ENCODE results near the gene TMEM120A.

TMEM120A gene

DNA sequence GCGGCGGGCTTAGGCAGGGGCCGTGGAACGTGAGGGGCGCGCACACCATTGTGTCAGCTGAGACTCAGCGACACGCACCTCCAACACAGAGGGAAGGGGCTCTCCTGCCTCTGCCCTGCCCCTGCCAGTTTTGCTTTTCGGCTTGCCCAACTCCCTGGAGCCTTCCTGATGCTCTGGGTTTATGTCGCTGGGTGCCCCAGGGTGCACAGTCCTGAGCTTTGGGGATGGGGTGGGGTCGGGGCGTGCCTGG, 13.3 kb downstream of the TMEM120A start:
- DNase-seq (ENCODE audit: low read depth, low spot score) = no peak

DNA sequence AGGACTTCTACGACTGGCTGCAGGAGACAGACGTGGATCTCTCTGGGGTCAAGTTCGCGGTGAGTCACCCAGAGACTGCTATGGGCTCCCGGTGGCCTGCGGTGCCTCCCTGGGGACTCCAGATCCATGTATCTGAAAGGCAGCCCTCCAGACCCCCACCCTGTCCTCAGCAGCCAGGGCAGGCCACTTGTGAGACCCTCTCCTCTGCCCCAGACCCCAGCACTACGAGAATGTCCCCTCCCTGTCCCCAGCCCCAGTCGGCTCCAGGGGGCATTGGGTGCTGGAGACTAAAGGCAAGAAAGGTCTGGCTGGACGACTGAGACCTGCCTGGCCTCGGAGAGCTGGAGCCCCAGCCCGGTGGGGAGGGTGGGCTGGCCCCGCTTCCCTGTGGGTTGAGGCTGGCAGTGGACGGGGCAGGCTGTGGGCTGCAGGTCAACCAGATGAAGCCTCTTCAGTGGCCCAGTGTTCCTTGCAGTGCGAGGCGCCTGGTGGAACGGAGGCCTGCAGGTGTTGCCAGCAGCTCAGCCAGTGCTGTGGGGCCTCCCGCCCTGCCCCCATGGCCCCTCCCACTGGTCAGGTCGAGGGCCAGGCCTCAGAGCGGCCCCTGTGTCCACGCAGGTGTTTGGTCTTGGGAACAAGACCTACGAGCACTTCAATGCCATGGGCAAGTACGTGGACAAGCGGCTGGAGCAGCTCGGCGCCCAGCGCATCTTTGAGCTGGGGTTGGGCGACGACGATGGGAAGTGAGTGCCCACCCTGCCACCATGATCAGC, 13.8 kb downstream of the TMEM120A start:
- DNase-seq (ENCODE audit: low read depth, low spot score) = no peak

DNA sequence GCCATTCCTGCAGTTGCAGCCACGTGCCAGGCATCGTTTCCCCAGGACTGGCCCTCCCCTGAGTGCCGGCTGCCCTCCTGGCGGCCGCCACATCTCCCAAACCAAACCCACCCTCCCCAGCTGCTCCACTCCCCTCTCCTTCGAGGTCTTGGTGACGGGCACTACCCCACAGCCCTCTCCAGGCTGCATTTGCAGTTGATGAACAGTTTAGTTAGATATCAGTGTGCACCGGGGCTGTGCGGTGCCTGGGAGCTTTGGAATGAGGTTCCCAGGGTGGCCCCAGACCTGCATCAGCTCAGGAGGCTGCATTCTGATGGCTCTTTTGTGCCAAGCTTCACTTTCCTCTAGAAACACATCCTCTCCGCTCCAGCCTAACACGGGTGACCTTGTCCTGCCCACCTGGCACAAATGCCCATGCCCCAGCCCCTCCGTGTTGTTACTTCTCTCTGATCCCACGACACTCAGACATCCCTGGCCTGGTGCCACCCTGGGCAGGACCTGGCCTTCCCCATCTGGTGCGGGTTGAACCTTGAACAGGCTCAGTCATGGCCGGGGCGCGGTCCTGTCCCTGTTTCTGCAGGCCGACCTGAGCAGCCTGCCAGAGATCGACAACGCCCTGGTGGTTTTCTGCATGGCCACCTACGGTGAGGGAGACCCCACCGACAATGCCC, 14.5 kb downstream of the TMEM120A start:
- DNase-seq (ENCODE audit: low read depth, low spot score) = no peak

DNA sequence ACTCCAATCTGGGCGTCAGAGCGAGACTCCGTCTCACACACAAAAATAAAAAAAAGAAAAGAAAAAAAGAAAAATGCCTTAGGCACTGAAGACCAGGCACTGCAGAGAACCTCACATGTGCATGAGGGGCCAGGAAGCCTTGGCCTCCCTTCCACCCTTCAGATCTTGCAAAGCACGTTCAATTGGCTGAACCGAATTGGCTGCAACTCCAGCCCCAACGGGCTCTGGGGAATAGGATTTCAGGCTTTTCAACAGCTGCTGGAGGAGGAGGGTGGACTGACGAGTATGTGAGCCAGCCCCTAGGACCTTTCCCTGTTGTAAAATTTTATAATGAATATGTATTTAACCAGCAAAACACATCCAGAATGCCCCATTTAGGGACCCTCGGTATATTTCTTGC, 16.7 kb downstream of the TMEM120A start:
- DNase-seq (ENCODE audit: low read depth, low spot score) = no peak

DNA sequence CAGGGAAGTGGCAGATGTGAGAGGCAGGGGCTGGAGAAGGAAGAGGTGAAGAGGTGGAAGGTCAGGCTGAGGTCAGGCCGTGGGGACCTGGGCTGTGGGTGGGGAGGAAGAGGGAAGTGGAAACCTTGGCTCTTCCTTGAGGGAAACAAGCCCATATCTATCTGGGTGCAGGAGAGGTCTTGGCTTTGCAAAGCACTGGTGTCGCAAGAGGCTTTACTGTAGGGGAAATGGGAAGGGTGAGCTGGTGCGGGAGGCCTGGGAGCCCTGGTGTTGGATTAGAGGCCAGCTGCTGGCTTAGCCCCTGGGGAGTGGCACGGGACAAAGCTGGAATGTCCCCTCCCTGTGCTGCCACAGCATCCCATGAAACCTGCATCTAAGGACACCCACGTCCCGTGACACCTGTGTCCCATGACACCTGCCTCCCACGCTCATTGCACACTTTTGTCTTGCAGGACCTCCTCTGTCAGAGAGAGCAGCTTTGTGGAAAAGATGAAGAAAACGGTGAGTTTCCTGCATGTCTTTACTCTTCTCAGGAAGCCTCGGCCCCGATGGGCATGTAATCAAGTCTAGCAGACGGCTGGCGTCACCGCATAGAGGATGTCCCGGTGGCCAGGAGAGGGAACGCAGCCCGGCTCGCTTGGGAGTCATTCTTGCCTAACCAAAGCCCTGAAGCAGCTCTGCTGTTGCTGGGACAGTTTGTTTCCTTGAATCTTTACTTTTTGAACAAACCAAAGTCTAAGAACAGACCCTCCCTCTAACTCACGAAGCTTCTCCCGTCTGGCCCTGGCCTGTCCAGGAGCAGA, 22.2 kb downstream of the TMEM120A start:
- no peak for DNase-seq (ENCODE audit: low read depth, low spot score)

DNA sequence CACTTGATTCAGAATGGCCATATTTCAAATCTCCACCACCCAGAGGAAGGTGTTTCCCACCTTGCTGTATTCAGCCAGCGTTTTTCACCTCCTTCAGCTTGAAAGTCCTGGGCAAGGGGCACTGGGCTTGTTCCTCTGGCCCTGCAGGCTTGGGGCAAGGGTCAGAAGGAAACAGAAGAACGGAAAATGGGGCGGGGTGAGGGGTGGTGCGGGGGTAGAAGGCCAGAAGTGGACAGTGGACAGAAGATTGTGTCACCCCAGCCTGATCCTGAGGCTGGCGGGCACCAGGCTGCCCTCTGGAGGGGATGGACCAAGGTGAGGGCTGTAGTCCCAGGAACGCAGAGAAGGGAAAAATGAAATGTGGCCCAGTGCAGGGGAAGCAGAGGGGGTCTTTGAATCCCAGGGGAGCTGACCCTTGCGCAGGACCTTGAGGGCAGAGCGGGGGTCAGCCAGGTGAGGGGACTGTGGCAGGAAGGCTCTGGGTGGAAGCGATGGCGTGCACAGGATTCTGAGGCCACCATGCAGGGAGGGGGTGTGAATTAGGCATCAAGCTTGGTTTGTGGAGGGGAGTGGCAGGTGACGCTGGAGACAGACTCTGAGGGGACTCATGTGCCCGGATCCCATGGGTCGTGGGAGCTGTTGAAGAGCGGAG, 23.0 kb downstream of the TMEM120A start:
- no peak for DNase-seq (ENCODE audit: low read depth, low spot score)

DNA sequence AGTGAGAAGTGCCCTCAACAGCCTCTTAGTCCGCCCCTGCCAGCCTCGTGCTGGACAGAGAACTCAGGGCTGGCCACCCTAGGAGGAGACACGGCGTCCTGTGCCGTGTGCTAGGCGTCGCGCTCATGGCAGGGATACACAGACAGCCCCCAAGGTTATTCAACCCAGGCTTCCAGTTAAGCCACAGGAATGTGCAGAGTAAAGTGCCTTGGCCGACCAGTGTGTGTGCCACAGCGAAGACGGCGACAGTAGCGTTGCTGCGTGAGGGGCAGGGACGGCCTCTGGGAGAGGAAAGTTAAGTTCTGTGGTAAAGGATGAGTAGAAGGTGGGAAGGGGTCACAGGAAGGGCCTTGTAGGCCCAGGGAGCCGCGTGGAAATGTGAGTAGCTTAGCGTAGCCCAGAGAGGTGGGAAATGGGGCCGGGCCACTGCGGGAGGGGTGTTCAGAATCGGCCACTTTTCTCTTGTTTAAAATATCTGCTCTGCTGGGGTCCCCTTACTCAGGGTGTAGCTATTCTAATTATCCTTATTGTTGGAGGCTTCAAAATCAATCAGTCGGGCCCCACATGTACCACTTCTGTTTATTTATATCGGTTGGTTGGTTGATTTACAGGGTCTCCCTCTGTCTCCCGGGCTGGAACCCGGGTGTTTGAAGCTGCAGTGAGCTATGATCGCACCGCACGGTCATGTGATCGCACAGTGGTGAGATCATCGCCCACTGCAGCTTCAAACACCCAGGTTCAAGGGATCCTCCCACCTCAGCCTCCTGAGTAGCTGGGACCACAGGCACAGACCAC, 24.5 kb downstream of the TMEM120A start:
- DNase-seq (ENCODE audit: low read depth, low spot score) = no peak

DNA sequence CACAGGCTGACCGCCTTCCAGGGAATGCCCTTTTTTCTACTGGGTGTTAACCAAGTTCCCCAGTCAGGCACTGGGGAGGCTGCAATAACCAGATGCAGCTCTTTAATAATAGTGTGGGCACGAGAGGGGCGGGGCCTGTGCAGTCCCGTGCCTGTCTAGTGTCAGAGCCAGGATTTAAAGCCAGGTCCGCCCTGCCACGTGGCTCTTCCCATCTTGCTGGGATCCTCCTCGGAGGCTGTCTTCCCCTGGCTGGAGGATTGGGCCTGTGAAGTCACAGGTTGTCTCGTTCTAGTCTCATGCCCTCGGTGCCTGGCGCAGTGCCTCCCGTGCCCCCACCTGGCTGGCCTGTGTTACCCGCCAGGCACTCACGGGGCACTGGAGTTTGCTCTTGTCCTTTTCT, 25.2 kb downstream of the TMEM120A start:
- DNase-seq (ENCODE audit: low read depth, low spot score) = no peak

DNA sequence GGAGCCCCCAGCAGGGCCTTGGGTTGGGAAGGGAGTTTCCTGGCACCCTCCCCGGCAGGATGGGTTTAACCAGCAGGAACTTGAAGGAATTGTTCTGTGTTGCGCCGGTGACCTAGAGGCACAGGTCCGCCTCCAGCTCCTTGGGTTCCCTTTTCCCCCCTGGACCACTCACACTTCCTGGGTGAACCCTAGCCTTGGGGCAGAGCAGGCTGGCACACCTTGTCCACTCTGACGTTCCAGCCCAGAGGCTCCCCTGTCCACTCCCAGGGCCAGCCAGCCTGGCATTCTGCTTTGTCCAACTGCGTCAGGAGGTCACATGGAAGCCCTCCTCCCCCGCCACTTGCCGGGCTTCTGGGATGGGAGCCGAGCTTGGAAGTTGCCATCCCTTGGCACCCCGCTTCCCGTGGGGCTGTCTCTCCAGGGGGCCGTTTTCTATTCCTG, 25.8 kb downstream of the TMEM120A start:
- DNase-seq (ENCODE audit: low read depth, low spot score) = no peak

DNA sequence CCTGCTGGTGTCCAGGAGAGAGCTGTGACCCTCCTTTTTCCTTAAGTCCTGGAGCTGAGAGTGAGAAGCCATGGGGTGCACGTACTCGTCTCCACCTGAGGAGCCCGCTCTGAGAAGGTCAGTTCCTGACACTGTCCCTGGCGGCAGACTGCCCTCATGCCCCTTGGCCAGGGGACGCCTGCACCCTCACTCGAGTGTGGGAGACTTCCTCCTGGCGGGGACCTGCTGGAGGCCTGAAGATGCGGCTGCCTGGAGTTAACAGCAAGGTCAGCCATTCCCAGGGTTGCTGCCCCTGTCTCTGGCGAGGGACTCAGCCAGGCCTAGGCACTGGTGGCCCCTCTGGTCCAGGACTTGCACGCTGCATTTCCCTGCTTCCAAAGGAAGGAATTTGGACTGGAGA, 26.4 kb downstream of the TMEM120A start:
- DNase-seq (ENCODE audit: low read depth, low spot score) = no peak

DNA sequence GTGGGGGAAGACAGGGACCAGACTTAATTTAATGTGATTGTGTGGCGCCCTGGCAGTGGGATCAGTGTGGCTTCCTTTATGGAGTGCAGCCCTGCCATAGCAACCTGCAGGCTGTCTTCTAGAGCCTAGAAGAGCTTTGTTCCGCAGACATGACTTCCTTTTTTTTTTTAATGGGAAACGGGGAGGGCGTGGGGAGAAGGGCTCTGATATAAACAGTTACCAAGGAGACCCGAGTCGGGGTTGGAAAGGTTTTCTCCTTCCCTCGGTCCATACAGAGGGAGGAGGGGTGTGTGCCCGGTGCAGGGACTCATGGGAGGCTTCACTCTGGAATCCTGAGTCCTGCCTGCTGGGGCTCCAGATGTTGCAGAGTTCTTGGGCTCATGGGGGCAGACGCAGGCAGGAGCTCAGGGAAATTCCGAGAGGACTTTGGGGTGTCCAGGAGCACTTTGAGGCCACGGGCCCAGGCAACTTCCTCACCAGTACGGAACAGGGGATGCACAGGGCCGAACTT, 26.9 kb downstream of the TMEM120A start:
- DNase-seq (ENCODE audit: low read depth, low spot score) = no peak

DNA sequence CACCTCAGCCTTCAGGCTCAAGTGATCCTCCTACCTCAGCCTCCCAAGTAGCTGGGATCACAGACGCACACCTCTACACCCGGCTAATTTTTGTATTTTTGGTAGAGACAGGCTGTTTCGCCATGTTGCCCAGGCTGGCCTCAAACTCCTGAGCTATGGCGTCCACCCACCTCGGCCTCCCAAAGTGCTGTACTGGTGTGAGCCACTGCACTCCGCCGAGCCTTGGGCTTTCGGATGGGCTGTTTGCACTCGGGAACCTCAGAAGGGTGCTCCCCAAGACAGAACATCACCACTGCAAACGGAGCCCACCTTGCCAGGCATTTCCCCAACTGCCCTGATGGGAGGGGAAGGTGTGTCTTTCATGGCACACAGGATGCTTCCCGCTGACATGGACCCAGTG, 27.3 kb downstream of the TMEM120A start:
- DNase-seq (ENCODE audit: low read depth, low spot score) = no peak

DNA sequence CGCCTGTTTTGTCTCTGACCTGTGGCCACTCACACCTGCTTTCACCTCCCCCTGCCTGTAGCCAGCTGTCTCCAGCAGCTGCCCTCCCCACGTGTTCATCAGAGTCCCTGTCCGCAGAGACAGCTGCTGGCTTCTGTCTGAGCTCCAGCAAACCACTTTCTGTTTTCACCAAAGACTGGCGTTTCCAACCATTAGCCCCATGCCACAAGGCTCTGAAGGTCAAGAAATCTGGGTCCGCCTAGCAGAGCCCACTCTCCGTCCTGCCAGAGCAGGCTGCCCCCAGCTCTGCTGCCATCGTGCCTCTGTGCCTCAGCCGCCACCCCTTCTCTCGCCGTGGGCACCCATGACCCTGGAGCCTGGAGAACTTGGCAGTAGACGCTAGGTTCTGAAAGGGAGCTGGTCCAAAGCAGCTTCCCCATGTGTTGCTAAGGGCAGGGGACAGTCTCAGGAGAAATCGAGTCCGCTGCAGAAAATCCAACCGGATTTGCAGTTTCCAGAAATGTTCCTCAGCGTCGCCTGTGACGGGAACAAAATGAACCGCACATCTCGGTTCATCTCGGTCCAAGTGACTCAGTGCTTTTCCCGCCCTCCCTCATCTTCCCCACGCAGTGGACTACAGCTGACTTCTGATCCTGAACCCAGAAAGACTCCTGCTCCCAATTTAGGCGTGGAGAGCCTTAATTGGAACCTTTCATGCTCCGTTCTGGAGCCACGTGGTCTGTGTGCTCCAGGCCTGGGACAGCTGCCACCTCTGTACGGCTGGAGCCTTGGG, 28.0 kb downstream of the TMEM120A start:
- no peak for DNase-seq (ENCODE audit: low read depth, low spot score)

DNA sequence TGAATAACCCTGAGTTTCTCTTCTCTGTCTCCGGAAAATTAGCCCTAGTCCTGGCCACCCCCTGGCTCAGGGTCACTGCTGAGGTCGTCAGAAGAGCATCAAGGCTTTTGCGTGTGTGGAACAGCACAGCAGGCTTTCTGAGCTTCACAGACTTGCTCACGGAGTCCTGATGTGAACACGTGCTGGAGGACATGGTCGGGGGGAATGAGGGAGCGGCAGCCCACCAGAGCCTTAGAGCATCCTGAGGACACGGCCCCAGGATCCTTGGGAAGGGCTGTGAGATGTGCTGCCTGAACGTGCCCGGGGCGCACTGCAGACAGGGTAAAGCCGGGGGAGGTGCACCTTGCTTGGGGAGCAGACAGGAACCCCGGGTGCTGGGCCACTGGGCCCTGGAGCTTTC, 28.8 kb downstream of the TMEM120A start:
- DNase-seq (ENCODE audit: low read depth, low spot score) = no peak

DNA sequence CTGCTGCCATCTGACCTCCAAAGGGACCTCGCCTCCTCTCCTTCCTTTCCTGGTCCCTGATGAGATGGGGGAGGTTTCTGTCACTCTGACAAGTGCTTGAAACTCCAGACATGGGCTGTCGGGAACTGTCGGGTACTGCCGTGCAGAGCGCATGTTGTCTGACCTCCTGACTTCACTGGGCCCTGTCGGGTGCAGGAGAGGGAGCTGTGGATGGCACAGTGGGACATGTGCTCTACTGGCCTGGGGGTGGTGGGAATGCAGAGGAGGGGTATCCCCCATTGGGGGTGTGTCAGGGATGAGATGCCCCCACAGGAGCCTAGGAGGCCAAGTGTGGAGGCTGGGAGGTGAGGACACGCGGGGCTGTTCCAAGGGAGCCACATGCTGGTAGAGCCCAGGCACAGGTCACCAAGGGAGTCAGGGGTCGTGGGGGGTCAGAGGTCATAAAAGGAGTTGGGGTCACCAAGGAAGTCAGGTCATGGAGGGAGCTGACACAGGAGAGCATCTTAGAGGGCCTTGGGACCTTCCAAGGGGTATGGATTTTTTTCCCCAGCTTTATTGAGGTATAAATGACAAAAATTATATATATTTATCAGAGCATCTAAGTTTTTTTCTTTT, 30.9 kb downstream of the TMEM120A start:
- no peak for DNase-seq (ENCODE audit: low read depth, low spot score)

DNA sequence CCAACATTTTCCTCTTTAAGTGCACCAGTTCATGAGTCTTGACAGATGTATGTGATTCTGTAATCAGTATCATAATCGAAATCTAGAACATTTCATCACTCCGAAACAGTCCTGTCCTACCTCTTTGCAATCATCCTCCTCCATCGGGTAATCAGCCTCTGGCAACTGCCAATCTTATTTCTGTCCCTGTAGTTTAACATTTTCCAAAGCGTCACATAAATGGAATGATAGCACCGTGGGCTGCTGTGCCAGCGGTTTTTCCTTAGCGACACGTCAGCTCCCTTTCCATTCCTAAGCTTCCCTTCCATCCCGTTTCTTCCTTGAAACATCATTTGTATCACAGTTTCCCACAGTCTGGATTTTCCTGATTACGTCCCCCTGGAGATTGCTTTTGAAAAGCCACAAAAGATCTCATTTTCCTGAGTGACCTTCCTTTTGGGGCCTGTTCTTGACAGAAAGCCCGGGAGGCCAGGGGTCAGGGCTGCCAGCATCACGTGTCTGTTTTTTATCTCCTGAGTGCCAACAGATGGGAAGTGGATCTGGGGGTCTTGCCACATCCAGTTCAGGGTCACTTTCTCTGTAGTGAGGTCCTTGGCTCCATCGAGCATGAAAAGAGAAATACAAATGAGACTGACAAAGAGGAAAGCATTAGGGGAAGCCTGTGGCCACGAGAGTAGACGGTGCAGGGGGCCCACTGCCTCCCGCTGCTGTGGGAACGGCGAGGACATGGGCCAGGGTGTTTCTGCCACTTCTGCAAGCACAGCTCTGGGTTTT, 31.6 kb downstream of the TMEM120A start:
- DNase-seq (ENCODE audit: low read depth, low spot score) = no peak

DNA sequence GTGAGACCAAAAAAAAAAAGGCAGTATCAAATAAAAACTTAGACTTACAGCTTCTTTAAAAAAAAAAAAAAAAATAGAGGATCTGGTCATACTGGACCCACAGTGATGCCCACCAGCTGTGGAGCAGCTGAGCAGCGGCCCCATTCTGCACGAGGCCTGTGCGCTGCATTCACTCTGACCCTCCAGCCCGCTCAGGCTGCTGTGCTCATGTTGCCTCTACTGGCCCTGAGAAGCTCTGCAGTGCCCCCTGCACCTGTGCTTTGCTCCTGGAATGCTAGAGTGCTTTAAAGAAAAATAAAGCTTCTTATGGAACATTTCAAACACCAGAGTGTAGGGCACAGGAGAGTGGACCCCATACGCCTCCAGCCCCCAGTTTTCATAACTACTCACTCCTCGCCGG, 33.2 kb downstream of the TMEM120A start:
- no peak for DNase-seq (ENCODE audit: low read depth, low spot score)

DNA sequence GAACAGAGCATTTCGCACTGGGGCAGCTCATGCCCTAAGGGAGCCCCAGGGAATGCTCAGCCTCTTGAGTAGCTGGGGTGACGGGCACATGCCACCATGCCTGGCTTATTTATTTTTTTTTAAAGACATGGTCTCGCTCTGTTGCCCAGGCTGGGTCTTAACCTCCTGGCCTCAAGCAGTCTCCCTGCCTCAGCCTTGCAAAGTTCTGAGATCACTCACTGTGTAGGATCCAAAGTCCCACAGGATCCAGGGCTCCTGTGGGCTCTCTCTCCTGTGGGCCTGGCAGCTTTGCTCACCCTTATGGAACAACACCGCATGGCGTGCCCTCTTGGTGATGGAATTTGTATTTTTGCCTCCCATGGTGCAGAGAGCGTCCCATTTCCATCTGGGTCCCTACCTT, 34.0 kb downstream of the TMEM120A start:
- DNase-seq (ENCODE audit: low read depth, low spot score) = no peak

DNA sequence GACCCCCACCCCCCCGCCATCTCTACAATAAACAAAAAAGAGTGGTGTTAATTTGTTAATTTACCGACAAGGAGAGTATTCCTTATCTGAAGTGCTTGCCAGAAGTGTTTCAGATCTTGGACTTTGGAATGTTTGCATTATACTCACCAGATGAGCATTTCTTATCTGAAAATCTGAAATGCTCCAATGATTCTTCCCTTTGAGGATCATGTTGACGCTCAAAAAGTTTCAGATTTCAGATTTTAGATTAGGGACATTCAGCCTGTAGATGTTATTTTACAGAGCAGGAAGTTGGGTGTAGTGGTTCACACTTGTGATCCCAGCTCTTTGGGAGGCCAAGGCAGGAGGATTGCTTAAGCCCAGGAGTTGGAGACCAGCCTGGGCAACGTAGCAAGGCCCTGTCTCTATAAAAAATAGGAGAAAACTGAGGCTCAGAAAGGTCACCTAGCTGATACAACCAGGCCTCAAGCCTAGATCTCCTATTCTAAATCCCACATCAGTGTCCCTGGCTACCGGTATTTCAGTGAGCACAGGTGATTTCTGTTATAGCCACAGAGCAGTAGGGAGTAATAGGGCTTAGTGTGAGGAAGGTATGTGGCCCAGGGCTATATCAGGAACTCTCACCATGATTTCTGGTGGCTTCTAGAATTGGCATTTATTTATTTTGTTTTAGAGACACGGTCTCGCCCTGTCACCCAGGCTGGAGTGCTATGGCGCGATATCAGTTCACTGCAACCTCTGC, 35.4 kb downstream of the TMEM120A start:
- no peak for DNase-seq (ENCODE audit: low read depth, low spot score)
